Measurements from ENCODE around the gene FSTL4. TPM values are rescaled to one million over a fixed set of nuclear protein-coding genes. Genes with fewer than 3 reads are reported as not detected.

The FSTL4 gene
- polyA plus RNA-seq, 1 of the 3 experiments (the other 2 are of a cell fraction), result not detected

GRCh38 chr5:133359861-133360260, 252.5 kb downstream of the FSTL4 start:
- ChIA-PET POLR2A (no interaction called here), CTCF (interaction anchor here (1.3 to 1.4 kb wide), 2 partner anchors 19 to 64 kb away, joined by 3 to 5 read pairs; no protein-coding TSS in a partner anchor)
- WGBS (ENCODE audit: low lambda C conversion rate), result 39% methylated on average over 8 of the region's 8 CpGs
- H3K9ac ChIP-seq, result no peak overlapping the region
- DNase-seq, result no peak
- no peaks in the 10 kb centered on the region for H3K36me3 ChIP-seq (replicated peaks in 1 of 2; ENCODE audit: control insufficient read depth in 1 of 2, insufficient read depth in 2 of 2, low read length in 1 of 2)
- H3F3A ChIP-seq (replicated peaks; ENCODE audit: insufficient read depth), result no peaks in the 10 kb centered on the region
- peaks cover 0 to 2% of the 10 kb centered on the region in 2 experiments; a peak in 1 of 4 replicates for H3K4me1 ChIP-seq (ENCODE audit: control insufficient read depth in 1 of 2, insufficient read depth in 2 of 2, low read depth in 1 of 2, low read length in 1 of 2)
- peaks cover 8% of the 10 kb centered on the region; the same call in 1 of the 2 replicates for H3K27me3 ChIP-seq (ENCODE audit: insufficient read depth)
- H3K9me3 ChIP-seq, result no peaks in the 10 kb centered on the region
- H4K20me1 ChIP-seq (ENCODE audit: insufficient read depth), result no peaks in the 10 kb centered on the region
- no peaks in the 10 kb centered on the region for H3K9me2 ChIP-seq
- H3K4me3 ChIP-seq (ENCODE audit: low read depth in 2 of 2, low read length in 1 of 2), result no peak overlapping the region
- no peak overlapping the region for H2AFZ ChIP-seq (ENCODE audit: low read depth)
- H3K4me2 ChIP-seq, result no peak overlapping the region
- TF ChIP-seq IRF3 (IDR thresholded peaks at IDR 0.05; ENCODE audit: low read depth, low read length) (no peak), SMC3 (IDR thresholded peaks at IDR 0.05; ENCODE audit: low read depth, low read length) (no peak), JUND (IDR thresholded peaks at IDR 0.05) (no peak), MEF2A (IDR thresholded peaks at IDR 0.05; ENCODE audit: borderline replicate concordance, low read depth) (no peak), PBX3 (IDR thresholded peaks at IDR 0.05) (no peak), FOSL2 (IDR thresholded peaks at IDR 0.05; ENCODE audit: borderline replicate concordance, low read depth) (no peak)
- H3K27ac ChIP-seq (ENCODE audit: low read depth in 2 of 2, low read length in 1 of 2), result no peak overlapping the region
- H3K79me2 ChIP-seq (ENCODE audit: insufficient read depth), result no peaks in the 10 kb centered on the region

GRCh38 chr5:133358271-133358670, 254.1 kb downstream of the FSTL4 start:
- Histone ChIP-seq H3K79me2 (ENCODE audit: insufficient read depth) (no peaks in the 10 kb centered on the region), H4K20me1 (ENCODE audit: insufficient read depth) (no peaks in the 10 kb centered on the region), H3K4me2 (no peak overlapping the region), H3K9me2 (no peaks in the 10 kb centered on the region), H3K27ac (ENCODE audit: low read depth in 2 of 2, low read length in 1 of 2) (no peak overlapping the region), H2AFZ (ENCODE audit: low read depth) (no peak overlapping the region), H3K36me3 (replicated peaks in 1 of 2; ENCODE audit: control insufficient read depth in 1 of 2, insufficient read depth in 2 of 2, low read length in 1 of 2) (no peaks in the 10 kb centered on the region), H3K9ac (no peak overlapping the region), H3K9me3 (no peaks in the 10 kb centered on the region), H3F3A (replicated peaks; ENCODE audit: insufficient read depth) (no peaks in the 10 kb centered on the region), H3K27me3 (ENCODE audit: insufficient read depth) (no peaks in the 10 kb centered on the region), H3K4me1 (ENCODE audit: control insufficient read depth in 1 of 2, insufficient read depth in 2 of 2, low read depth in 1 of 2, low read length in 1 of 2) (peaks cover 0 to 14% of the 10 kb centered on the region in 2 experiments; a peak in 1 of 4 replicates), H3K4me3 (ENCODE audit: low read depth in 2 of 2, low read length in 1 of 2) (no peak overlapping the region)
- ChIA-PET CTCF (interaction anchor here (1.6 kb wide), 1 partner anchor 63 kb away, joined by 4 read pairs; no protein-coding TSS in a partner anchor), POLR2A (no interaction called here)
- no peak for DNase-seq
- TF ChIP-seq RFX5 (IDR thresholded peaks at IDR 0.05; ENCODE audit: low read length) (no peak), USF2 (IDR thresholded peaks at IDR 0.05; ENCODE audit: borderline replicate concordance, low read depth, low read length) (no peak), GATA2 (CRISPR knock-in tag; IDR thresholded peaks at IDR 0.05) (no peak), RCOR1 (IDR thresholded peaks at IDR 0.05; ENCODE audit: low read length) (no peak), PBX3 (IDR thresholded peaks at IDR 0.05) (no peak), SMC3 (IDR thresholded peaks at IDR 0.05; ENCODE audit: low read depth, low read length) (no peak), EP300 (IDR thresholded peaks at IDR 0.05; ENCODE audit: borderline replicate concordance in 1 of 2, low read depth in 1 of 2, low read length in 1 of 2) (no peak), FOSL2 (IDR thresholded peaks at IDR 0.05; ENCODE audit: borderline replicate concordance, low read depth) (no peak), EZH2phosphoT487 (IDR thresholded peaks at IDR 0.05; ENCODE audit: borderline replicate concordance, low read depth) (no peak), MEF2A (IDR thresholded peaks at IDR 0.05; ENCODE audit: borderline replicate concordance, low read depth) (no peak), ELF1 (IDR thresholded peaks at IDR 0.05) (no peak), NRF1 (IDR thresholded peaks at IDR 0.05; ENCODE audit: low read depth, low read length) (no peak), USF1 (IDR thresholded peaks at IDR 0.05; ENCODE audit: borderline replicate concordance, low read depth) (no peak), TEAD4 (IDR thresholded peaks at IDR 0.05; ENCODE audit: borderline replicate concordance, insufficient read depth) (no peak), CTCF (IDR thresholded peaks at IDR 0.05) (no peak), MAX (IDR thresholded peaks at IDR 0.05; ENCODE audit: low read depth) (no peak), RAD21 (IDR thresholded peaks at IDR 0.05; ENCODE audit: low read length) (no peak), JUND (IDR thresholded peaks at IDR 0.05) (no peak), CHD2 (IDR thresholded peaks at IDR 0.05; ENCODE audit: low read length, partially characterized antibody) (no peak)
- WGBS (ENCODE audit: low lambda C conversion rate), result 68% methylated on average over 12 of the region's 12 CpGs

All from SK-N-SH (cell line).